Activated CD4-positive, alpha-beta T cell treated with anti-CD3 and anti-CD28 coated beads, Interleukin-2, Interleukin-4, amounts not matched to agents 100 ng/mL and 50 ng/mL, durations not matched to agents 16 hours and 8 hours (primary cell): ENCODE data around the gene PAX8.
"Not testable (repeated sequence)": the region's sequence is repeated elsewhere in the genome, so short reads cannot be mapped to it uniquely, and the experiment has no call there.

ENCODE experiments used
- DNase-seq: peaks from one replicate; pipeline ENCODE4 v3.0.0-alpha.2; 2020; ENCODE audit warnings: low spot score

PAX8 gene

DNA sequence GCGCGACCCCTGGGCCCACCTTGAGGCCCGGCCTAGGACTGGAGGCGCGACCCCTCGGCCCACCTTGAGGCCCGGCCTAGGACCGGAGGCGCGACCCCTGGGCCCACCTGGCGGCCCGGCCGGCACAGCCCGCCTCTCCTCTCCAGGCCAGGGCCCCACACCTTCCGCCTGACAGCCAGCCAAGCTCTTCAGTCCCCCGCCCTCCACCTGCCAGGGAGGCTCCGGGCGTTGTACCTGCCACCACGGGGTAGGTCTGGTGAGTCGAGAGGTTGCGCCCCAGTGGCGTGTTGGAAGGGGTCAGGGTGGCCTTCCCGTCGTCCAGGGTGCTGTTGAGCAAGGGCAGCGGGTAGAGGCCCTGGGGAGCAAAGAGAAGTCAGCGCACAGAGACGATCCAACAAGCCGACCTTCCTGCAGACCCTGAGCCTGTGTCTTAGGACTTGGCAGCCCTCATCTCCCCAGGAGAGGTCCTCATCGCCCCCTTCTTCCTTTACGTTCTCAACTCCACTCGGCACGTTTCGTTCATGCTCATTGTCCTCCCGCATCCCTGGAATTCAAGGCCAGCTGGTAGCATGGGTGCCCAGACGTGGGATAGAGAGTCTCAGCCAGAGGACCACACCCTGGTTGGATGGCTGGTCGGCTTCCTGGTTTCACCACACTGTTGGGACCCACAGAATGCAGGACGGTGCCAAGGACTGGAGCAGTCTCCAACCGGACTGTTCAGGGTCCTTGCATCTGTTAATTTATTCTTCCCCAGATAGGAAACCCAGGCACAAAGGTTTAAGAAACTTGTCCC, 42.2 kb downstream of the PAX8 start:
- no peak for DNase-seq

DNA sequence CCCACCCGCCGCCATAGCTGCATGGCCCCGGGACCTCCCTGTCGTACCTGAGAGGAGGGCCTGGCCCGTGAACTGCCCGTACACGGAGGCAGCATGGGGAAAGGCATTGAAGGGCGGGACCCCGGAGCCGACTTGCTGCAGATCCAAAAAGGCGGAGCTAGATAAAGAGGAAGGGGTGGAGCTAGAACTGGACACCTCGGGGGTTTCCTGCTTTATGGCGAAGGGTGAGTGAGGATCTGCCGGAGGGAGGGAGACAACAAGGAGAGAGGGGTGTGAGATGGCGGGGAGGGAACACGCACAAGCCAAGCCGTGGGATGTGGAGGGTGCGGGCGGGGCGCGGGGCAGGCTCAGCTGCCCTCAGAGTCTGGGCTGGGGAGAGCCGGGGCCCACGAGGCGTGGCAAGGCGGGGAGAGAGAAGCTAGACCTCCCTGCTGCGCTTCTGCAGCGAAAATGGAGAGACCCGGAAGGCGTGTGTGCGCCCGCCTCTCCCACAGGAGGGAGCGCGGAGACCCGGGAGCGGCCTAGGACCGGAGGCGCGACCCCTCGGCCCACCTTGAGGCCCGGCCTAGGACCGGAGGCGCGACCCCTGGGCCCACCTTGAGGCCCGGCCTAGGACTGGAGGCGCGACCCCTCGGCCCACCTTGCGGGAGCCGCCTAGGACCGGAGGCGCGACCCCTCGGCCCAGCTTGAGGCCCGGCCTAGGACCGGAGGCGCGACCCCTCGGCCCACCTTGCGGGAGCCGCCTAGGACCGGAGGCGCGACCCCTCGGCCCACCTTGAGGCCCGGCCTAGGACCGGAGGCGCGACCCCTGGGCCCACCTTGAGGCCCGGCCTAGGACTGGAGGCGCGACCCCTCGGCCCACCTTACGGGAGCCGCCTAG, 43.1 kb downstream of the PAX8 start:
- not testable (repeated sequence) for DNase-seq

DNA sequence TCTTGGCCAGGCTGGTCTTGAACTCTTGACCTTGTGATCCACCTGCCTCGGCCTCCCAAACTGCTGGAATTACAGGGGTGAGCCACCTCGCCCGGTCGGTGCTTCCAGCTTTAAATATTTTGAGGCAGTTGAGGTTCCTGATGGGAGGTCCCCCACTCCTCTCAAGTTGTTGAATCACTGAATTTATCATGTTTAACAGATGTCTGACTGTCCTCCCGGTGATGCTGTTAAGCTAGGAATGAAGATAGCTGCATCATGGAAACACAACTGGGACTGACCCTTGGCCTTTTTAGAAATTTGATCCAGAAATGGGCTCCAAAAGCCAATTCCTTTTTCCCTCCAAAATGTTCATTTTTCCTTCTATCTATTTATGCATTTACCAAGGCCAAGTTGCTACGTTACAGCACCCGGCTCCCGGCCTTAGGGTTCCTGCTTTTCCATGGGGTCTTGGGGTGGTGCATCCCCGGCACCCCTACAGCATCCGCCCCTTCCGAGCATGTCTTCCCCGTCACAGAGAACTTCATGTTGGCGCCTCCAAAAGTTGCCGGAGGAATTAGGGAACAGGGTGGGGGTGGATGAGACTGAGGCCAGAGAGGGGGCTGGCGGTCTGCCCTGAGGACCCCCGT, 43.9 kb downstream of the PAX8 start:
- DNase-seq = no peak

DNA sequence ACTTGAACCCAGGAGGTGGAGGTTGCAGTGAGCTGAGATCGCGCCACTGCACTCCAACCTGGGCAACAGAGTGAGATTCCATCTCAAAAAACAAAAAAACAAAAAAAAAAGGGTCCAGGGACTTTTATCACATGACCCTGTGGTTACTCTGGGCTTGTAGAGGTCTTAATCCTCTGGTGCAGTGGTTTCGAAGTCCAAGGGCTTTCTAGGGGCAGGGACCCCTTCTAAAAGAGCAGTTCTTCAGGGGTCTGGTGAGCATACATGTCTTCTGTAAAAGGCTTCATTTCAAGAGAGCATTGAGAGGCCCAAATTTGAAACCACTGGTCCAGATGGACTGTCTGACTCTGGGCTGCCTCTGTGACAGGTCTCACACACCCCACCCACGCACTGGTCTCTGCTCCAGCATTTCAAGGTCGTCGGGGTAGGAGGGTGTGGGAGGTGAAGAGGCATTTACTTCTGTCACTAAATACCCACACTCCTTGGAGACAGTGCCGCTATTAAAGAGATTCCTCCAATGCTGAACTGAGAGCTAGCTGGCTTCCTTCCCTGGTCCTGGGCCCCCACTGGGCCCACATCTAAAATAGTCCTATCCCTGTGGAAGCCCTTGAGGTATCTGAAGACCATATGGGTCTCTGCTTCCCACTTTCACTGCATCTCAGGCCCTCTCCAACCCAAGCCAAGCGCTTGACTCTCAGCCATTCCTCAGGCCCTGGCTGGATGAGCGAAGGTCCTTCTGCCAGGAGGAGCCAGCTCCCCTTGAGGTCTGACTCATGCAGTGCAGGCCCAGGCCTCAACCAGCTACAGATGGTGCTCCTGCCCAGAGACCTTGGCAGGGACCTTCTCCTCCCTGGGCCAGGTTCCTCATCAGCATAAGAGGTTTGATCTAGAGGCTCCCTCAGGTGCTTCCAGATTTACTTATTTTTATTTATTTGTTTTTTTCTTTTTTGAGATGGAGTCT, 44.8 kb downstream of the PAX8 start:
- no peak for DNase-seq

DNA sequence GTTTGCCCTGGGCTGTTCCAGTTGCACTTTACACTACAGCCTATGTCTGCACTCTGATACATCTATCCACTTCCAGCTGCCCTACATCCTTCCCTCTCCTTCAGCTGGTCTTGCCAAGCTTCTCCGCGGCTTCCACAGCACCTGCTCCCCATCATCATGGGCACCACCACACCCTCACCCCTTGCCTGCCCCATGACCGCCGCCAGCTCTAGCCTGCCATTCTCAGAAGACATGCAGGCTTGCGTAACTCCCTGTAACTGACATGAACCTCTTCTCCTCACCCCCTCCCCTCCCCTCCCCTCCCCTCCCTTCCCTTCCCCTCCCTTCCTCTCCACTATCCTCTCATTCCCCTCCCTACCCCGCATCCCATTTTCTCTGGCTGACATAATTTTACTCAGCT, 46.0 kb downstream of the PAX8 start:
- no peak for DNase-seq

DNA sequence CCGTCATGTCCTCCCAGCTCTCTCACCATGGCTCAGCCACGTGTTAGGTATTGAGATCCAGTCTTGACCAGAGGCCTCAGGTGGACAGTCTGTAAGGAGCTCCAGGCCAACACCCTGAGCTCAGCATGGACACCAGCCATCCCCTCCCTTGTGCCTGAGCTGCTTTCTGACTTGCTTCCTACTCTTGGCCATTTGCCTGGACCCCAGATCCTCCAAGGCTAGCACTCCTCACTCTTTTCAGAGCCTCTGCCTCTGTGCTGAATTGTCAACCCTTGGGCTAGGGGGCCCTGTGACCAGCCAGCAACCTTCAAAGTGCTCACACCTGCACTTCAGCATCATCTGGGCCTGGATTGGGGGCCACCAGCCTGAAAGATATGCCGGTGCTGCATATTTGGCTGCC, 46.6 kb downstream of the PAX8 start:
- no peak for DNase-seq

DNA sequence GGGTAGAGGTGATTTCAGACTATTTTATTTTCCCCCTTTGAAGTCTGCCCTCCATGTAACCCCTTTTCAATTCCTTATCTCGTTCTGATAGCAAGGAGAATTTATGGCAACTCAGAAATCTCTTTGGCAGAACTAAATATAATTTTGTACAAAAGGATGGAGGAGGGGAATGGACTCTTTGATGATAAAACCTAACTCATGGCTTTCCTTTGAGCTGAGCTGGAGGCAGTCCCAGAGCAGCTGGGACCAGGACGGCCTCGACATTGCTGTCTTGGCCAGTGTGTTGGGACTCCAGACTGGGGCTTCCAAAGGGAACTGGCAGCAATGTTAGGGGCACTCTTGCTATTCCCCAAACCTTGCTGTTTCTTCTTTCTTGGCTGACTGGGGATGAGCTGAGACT, 47.7 kb downstream of the PAX8 start:
- DNase-seq = no peak

DNA sequence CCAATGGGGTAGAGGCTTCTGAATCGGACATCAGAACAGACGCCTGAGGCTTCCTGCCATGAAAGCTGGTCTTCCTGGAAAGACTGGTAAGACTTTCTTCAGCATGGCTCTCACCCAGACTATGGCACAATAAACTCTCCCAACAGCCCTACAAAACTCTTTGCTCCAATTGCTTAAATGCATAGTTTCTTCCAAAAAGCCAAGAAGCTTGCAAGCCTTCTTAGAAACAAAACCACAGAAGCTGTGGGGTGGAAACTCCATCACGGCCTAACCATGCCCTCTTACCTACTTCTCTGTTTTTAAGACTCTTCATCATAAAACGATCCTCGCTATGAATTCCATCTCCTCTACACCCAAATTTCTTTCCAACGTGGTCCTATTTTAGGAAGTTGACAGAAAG, 48.2 kb downstream of the PAX8 start:
- DNase-seq = no peak

DNA sequence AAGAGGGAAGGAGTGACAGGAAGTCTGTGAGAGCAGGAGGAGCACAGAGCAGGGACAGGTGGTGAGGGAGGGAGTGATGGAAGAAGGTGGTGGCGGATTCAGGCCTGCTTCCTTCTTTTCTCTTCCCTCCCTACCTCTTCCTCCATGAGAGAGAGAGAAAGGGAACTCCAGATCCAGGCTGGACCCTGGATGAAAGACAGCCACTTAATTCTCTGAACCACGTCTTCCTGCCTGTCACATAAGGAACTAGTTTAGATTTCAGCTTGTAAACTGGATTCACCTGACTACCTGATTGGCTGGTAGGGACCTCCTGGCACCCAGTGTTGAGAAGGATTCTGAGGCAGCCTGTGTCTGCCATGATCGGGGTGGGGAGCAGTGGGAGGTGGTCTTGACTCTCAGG, 48.9 kb downstream of the PAX8 start:
- no peak for DNase-seq

DNA sequence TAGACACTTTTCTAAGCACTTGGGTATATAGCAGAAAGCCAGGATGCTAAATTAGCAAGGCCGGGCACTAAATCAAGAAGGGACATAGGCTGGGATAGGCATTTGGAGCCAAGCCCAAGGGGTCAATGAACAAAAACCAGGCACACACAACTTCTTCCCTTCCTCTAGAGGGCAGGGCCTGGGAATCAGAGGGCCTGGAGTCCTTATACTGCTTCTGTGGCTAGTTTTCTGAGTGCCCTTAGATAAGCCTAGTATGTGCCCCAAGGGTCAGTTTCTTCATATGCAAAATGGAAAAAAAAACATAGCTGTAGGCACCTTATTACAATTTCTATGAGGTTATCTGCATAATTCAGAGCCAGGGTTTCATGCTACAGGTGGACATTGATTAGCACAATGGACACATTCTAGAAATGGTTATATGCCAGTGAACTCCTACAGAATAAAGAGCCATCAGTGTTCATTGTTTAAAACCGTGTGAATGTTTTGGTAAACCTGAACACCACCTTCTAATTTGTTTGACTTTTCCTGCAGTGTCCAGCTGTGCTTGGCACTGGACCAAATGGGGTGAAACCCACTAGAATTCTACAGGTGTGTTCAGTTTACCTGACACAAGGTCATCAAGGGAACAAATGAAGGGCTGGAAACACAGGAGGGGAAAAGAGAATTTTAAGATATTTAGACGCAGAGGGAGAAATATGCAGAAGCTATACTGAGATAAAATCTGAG, 49.6 kb downstream of the PAX8 start:
- DNase-seq = no peak

DNA sequence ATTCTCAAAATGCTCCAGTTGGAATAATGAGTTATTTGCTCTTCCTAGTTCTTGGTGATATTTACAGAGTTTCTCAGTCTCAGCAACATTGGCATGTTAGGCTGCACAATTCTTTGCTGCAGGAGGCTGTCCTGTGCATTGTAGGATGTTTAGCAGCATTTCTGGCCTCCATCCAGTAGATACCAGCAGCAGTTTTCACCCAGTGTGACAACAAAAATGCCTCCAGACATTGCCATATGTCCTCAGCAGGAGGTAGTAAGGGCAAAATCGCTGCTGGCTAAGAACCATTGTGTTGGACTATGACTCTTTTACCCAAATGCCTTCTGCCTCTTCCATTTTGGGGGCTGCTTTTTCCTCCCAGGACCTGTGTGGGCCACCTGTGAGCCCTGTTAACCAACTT, 50.4 kb downstream of the PAX8 start:
- no peak for DNase-seq

DNA sequence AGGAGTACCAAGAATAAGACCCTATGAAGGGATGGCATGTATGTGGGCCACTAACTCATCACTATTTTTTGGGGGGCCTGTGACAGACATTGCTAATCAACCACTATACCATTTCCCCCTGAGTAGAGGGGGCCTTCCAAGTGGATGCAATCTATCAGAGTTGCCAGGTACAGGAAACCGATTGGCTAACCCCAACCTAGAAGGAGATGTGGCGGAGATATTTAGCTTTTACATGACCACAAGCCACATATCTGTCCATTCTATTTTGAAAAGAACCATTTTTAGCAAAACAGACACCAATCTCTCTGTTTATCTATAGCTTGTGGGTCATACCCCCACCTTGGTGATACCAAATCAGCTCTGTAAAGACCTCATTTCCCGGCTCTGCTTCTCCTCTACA, 51.0 kb downstream of the PAX8 start:
- peak; percentile 10 for DNase-seq

DNA sequence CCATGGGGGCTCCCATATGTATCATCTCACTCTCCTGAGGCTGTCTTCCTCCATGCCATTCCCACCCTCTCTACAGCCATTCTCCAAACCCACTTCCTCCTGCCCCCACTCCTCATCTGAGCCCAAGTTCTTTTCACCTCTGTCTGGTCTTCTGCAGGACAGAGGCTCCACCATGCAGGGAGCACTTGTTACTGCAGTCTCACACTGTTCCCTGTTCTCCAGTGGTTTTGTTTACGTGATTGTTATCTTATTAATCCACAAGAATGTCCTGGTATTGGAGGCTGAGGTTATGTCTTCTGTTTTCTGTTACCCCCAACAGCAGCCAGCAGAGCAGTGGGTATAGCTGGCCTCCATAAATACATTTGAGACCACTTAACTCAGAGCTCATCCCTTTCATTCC, 51.4 kb downstream of the PAX8 start:
- no peak for DNase-seq

DNA sequence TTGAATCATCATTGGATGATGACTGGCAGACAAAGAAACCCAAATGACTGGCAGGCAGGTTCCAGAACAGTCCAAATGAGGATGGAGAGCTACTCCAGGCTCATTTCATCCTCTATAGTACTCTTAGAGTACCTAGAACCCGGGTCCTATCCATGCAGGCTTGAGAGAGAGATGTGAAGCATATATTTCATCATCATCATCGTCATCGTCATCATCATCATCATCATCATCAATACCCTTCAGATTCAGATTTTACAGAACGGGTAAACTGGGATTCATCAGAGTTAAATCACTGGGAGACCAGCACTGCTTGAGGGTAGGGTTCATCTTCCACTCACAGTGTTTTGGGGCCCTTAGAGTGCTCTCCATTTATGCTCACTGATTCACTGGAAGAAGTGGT, 52.3 kb downstream of the PAX8 start:
- no peak for DNase-seq

DNA sequence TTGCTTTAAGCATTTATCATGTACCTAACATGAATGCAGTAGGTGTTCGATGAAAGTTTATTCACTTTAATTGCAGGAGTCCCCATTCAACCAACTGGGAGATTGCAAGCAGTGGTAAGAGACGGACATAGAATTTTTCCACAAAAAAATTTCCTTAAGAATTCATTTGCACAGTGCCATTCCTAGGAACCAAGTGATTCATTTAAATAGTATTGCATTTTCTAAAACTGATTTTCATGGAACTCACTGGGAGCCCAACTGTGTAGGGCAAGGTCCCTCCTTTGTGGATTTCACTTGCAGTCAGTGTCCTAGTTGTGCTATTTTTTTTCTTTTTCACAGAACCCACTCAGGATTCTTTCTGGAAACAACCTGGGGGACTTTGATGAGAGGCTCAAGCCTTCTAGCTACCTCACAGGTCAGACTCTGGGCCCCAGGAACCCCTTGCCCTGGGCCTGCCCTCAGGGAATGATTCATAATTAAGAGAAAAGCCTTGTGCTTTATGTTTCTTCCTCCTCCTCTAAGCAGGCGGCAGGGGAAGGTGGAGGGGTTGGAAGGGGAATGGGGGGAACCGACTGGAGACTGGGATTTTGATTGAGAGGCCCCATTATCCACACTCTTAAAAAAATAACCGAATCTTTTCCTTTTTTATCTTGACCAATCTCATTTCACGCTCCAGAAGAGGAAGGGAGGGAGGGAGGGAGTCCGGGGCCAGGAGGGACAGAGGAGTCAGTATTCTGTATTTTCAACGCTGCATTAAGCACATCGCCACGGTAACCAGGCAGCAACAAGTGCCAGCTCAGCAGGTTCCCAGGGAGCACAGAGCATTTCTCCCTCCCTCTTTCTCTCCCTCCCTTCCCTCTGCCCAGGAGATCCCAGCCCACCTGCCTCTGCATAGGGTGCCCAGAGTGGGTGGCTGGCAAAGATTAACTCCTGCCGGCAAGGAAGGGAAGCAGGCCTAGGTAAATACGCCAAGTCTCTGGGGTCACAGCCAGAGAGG, 53.2 kb downstream of the PAX8 start:
- no peak for DNase-seq

DNA sequence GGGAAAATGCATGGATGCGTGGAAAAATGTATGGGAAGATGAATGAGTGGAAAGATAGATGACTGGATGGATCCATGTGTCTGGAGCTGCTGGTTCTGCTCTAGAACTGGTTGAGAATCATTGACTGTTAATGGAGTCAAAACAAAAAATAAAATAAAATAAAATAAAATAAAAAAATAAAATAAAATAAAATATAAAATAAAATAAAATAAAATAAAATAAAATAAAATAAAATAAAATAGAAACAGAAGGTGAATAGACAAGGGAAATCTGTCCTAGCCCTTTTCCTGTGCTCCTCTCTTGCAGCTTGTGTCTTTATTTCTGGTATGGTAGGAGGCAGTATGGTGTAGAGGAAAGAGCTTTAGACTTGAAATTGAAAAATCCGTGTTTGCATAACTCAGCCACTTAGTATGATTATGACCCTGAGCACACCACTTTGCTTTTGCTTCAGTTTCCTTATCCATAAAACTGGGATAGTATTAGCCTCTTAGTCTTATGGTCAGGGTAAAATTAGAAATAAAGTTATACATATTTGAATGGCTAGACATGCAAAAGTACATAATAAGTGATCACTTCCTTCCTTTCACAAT, 54.0 kb downstream of the PAX8 start:
- DNase-seq = no peak

DNA sequence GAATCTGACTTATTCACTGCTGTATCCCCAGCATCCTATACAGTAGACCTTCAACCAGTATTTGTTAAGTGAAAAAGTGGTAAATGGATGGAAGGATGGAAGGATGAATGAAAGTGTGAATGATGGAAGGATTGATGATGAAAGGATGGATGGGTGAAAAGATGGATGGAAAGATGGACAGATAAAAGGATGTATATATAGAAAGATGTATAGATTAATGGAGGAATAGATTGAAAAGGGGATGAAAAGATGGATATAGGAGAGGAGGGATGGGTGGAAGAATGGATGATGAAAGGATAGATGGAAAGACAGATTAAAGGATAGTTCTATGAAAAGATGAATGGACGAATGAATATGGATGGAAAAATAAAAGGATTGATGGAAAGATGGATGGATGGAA, 54.9 kb downstream of the PAX8 start:
- no peak for DNase-seq

DNA sequence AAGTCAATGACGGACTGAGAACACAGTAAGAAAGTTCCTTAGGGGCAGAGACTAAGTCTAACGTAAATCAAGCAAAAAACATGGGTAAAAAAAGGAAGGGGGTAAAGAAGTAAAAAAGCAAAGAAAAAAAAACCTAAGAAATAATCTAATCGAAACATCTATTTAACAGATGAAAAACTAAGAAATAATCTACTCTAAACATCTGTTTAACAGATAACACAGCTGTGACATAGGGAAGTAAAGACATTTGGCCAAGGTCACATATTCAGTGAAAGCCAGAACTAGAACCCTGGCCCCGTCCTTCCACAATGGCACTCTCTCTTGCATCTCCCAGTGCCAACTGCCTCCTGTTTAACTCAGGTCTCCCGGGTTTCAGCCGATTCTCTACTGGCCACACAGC, 56.9 kb downstream of the PAX8 start:
- DNase-seq = no peak

DNA sequence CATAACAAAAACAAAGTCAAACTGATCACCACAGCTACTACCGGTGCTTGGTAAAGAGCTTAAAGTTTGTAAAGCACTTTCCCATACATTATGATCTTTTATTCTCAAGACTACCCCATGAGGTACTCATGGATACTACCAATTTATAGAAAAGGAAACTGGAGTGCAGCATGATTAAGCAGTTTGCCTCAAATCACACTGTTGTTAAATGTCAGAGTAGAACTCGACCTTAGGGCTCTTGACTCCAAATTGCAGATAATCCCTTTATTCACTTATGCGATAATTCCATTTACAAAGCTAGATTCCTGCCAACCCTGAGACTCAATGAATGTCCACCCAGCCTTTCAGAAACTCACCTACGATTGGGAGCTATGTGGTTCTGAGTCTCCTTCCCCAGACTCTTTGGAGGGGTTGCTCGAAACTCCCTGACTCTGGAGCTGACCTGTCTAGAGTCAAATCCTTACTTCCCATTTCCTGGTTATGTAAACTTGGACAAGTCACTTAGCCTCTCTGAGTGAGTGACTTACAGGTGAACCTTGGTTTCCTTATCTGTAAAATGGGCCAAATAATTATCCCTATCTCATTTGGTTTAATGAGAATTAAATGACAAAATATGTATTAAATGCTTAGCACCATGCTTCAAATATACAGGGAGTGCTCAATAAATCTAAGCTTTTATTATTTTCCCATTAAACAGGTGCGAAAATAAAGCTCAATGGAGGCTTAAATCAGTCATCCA, 57.6 kb downstream of the PAX8 start:
- no peak for DNase-seq
